Activated CD8-positive, alpha-beta memory T cell treated with anti-CD3 and anti-CD28 coated beads for 36 hours (primary cell): Measurements from ENCODE around the gene LENG8. TPM values are rescaled to one million over a fixed set of nuclear protein-coding genes. Genes with fewer than 3 reads are reported as not detected.

Source experiments
- CTCF ChIA-PET: fragments of 350-600 bp; sonication (Branson Sonifier 250); formaldehyde crosslinking; loops from one replicate; lab custom pipeline; 2021; ENCODE audit warnings: antibody characterized with exemption; lab: Charles Lee
- POLR2A ChIA-PET: fragments of 350-600 bp; sonication (Branson Sonifier 250); formaldehyde crosslinking; loops from one replicate; lab custom pipeline; 2021; ENCODE audit warnings: antibody characterized with exemption; lab: Charles Lee
- total RNA-seq, 2 experiments: library from RNA; stranded (reverse); gene quantifications; one replicate each; pipeline ENCODE4 v1.2.3, GENCODE V29; 2021

The LENG8 gene
- total RNA-seq, 2 experiments from 2014 or later, result 121 to 132 TPM

DNA sequence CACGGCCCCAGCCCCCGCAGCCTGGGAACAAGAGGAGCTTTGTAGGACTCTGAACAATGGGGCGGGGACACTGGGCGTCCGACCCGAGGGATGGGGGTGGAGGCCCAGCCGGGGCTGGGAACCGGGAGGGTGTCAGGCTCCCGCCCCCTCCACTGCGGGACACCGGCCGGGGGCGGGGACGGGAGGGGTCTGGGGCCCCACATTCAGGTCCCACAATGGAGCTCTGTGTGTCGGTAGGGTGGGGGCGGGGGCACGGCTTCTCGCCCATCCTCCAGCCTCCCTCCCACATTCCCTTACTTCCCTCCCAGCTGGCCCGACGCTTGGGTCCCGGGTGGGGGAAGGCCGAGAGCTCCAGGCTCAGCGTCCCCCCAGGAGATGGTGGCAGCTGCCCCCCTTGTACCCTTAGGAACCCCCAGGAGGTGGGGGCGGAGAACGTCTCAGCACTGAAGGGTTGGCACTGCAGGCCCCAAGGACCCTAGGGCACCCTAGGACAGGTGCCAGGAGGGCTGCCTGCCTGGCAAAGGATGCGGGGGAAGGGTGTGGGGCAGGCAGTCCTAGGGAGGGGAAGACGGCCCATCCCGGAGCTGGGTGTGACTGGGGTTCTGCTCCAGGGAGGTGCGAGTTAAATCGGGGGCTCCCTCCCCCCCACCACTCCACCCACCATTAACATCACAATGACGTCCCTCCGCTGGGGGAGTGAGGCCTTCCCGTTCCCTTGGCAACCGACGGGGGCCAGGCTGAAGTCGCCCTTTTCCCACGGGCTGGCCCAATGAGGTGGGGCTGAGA is 28.4 kb upstream of the LENG8 start:
- ChIA-PET POLR2A (no interaction called here), CTCF (no interaction called here)

DNA sequence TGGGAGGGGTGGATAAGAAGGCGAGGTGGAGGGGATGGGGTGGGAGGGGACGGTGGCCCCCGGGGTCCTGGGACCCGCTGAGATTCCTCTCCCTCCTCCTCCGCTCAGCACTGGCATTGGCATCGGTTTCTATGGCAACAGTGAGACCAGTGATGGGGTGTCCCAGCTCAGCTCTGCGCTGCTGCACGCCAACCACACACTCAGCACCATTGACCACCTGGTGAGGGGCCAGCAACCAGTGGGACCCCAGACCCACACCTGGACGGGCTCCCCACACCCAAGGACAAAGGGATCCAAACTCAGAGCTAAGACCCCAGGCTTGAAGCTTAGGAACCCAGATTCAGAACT is 27.9 kb upstream of the LENG8 start:
- ChIA-PET CTCF (interaction anchor here (1.3 kb wide), 1 partner anchor 12 kb away, joined by 3 read pairs; no protein-coding TSS in a partner anchor), POLR2A (no interaction called here)

DNA sequence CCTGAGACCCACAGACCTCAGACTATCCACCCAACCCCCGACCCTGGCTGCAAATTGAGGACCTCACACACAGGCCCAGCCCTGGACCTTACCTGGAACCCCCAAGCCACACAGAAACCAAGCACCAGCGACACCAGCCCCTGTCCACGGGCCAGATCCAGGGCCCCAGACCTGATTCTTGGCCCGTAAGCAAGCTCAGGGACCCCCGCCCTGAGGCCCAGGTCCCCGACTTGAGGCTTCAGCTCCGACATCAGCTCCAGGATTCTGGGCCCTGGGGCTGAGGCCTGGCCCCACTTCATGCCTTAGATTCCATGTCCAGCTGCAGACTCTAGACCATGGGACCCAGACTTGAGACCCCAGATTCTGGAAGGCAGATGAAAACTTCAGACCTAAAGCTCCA is 27.5 kb upstream of the LENG8 start:
- CTCF ChIA-PET, result interaction anchor here (1.3 kb wide), 1 partner anchor 11 kb away, joined by 3 read pairs; no protein-coding TSS in a partner anchor
- POLR2A ChIA-PET, result no interaction called here

DNA sequence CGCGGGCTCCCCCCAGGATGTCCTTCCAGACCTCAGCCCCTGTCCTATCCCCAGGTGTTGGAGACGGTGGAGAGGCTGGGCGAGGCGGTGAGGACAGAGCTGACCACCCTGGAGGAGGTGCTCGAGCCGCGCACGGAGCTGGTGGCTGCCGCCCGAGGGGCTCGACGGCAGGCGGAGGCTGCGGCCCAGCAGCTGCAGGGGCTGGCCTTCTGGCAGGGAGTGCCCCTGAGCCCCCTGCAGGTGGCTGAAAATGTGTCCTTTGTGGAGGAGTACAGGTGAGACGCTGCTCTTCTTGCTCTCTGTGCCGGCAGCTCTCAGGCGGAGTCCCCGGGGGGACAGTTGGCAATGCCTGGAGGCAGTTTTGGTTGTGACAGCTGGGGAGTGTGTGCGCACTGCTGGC is 26.9 kb upstream of the LENG8 start:
- ChIA-PET CTCF (interaction anchor here (0.7 to 1.3 kb wide), 2 partner anchors 11 to 12 kb away, joined by 3 read pairs; no protein-coding TSS in a partner anchor), POLR2A (no interaction called here)

DNA sequence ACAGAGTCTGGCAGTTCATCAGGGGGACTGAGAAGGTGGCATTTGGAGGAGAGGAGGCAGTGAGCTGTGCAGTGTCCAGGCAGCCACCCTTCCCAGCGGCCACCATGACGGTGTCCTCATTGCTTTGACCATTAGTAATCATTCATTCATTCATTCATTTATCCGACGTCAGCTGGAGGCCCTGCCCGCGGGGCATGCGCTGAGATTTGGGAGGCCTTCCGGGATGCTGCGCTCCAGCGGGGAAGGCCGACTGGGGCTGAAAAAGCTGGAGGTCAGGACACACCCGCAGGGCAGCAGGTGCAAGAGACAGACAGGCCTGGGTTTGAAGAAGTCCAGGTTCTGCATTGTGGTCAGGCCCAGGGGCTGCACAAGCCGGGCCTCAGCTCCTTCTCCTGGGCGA is 24.8 kb upstream of the LENG8 start:
- CTCF ChIA-PET, result interaction anchor here (1.0 to 2.1 kb wide), 2 partner anchors 14 to 16 kb away, joined by 3 to 5 read pairs; no protein-coding TSS in a partner anchor
- POLR2A ChIA-PET, result no interaction called here

DNA sequence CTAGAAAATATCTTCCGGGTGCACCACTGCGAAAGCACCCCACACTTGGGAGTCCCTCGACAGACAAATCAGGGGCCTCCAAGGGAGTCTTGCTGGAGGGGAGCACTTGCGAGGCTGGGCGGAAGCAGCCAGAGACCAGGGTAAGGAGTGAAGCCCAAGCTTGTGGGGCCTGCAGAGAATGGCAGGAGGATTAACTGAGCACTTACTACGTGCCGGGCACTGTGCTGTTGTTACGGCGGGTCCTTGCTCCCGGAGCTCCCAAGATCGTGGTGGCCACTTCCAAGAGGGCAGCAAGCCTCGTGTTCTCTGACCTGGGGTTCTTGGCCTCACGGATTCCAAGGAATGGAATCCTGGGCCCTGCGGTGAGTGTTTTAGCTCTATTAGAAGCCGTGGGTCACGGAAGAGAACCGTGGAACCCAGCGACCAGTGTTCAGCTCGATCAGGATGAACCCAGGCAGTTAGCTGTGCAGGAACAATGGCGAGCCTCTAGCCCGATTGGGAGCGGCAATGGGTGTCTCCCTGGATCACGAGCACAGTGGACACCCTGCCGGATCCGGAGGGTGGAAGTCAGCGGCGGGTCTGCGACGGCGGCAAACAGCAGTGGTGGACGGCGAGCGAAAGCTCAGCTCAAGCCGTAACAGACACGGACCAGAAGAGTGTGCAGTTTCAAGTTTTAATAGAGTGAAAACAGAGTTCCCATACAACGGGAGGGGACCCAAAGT is 24.2 kb upstream of the LENG8 start:
- CTCF ChIA-PET, result interaction anchor here (2.1 kb wide), 1 partner anchor 14 kb away, joined by 5 read pairs; no protein-coding TSS in a partner anchor
- POLR2A ChIA-PET, result no interaction called here

DNA sequence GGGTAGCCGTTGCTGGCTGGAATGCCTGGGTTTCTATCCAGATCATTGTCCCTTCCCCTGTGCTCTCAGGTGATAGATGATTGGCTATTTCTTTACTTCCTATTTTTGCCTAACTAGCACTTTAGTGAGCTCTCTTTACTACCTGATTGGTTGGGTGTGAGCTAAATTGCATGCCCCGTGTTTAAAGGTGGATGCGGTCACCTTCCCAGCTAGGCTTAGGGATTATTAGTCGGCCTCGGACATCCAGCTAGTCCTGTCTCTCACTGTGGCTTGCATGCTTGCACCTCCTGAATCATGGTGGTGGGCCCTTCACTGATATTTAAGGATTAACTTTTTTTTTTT is 23.6 kb upstream of the LENG8 start:
- POLR2A ChIA-PET, result no interaction called here
- CTCF ChIA-PET, result interaction anchor here (2.1 kb wide), 1 partner anchor 13 kb away, joined by 5 read pairs; no protein-coding TSS in a partner anchor

DNA sequence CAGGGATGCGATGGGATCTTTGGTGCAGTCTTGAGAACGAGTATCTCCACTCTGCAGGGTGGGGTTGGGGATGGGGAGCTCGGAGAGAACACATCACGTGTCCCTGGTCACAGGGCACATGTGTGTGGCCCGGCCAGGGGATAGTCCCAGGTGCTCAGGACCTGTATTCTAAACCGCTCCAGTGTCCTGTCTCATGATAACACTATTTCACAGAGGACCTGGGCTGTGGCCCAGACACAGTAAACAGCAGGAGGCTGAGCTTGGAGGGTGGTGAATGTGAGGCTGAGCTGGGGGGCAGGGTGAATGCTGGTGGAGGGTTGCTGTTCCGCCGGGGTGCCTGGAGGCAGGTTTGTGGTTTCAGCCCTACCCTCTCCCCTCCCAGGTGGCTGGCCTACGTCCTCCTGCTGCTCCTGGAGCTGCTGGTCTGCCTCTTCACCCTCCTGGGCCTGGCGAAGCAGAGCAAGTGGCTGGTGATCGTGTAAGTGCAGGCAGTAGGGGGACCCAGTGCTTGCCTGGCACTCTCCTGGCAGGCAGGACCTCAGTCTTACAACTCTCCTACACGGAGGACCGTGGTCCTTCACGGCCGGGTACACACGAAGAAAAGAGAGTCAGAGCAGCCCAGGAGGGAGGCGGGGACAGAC is 22.6 kb upstream of the LENG8 start:
- POLR2A ChIA-PET, result no interaction called here
- CTCF ChIA-PET, result no interaction called here

DNA sequence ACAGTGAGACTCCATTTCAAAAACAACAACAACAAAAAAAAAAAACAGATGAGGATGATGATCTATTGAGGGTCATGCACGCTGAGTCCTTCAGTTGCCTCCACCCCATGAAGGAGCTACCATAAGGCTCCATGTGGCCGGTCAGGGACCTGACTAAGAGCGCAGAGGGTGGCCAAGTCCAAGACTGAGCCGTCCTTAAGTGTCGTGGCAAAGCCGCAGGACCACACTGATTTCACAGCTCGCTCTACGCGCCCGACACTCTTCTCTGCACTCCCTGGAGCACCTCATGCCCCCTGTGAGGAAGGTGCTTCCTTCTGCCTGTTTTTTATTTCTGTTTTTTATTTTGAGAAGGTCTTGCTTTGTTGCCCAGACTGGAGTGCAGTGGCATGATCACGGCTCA is 21.4 kb upstream of the LENG8 start:
- POLR2A ChIA-PET, result interaction anchor here (0.6 to 1.1 kb wide), 2 partner anchors 11 to 12 kb away, joined by 3 to 5 read pairs; no protein-coding TSS in a partner anchor

DNA sequence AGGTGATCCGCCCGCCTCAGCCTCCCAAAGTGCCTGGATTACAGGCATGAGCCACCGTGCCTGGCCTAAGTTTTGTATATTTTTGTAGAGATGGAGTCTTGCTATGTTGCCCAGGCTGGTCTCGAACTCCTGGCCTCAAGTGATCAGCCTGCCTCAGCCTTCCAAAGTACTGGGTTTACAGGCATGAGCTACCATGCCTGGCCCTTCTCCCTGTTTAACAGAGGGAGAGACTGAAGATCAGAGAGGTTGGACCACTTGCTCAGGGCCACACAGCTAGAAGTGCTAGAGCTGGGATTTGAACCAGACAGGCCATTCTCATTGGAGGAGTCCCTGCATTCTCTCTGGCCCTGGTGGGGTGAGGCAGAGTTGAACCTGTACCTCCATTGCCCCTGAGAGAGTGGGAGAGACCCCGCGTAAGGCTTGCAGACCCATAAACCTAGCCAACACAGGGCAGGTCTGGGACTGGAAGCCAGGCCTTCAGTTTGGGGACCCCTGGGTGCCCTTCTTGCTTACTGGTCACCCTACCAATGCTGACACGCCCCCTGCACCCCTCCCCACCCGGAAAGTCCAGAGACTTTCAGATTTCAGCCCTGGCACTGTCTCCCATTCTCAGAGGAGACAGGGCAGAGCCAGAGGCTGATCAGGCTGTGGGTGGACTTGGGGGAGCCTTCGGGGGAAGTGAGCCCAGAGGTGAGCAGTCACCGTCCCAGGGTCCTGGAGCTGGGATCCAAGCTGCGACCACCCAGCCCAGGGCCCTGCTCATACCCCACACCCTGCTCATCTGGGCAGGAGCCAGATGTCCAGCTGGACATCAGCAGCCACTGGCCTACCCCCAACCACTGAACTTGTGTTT is 20.4 kb upstream of the LENG8 start:
- POLR2A ChIA-PET, result interaction anchor here (1.1 kb wide), 1 partner anchor 11 kb away, joined by 3 read pairs; no protein-coding TSS in a partner anchor
- CTCF ChIA-PET, result interaction anchor here (1.0 kb wide), 1 partner anchor 9 kb away, joined by 3 read pairs; no protein-coding TSS in a partner anchor

More for the DNA sequence above, 21.4 kb upstream of the LENG8 start:
- CTCF ChIA-PET, result no interaction called here

DNA sequence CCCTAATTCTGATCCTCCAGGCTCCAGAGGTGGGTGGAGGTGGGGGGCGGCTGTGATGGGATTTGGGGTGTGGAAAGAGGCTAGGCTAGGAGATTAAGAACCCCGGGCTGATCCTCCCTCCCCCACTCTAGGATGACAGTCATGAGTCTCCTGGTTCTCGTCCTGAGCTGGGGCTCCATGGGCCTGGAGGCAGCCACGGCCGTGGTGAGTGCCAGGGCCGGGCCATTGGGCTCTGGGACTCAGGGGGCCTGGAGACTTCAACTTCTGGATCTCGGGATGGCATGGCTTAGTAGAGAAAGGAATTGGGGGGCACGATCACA is 19.9 kb upstream of the LENG8 start:
- ChIA-PET POLR2A (no interaction called here), CTCF (interaction anchor here (1.0 kb wide), 1 partner anchor 9 kb away, joined by 3 read pairs; no protein-coding TSS in a partner anchor)

DNA sequence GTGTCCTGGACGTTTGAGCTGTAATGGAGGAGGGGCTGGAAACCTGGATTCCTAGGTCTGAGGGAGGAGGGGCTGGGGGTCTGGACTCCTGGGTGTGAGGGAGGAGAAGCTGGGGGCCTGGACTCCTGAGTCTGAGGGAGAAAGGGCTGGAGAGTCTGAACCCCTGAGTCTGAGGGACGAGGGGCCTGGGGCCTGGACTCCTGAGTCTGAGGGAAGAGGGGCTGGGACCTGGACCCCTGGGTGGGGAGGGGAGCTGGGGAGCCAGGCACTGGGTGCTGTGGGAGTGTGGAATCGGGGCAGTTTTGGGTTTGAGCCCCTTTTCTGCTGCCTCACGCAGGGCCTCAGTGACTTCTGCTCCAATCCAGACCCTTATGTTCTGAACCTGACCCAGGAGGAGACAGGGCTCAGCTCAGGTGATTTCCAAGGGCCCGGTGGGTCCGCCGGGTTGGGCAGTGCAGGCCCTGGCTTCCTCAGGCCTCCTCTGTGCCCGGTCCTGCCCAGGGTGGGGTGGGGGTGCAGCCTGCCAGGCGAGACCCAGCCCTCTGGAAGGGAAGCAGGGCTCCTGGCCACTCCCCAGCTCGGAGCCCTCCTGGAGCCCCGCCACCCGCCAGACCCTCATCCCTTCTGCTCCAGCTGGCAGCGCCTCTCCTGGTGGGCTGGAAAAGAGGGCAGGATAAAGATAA is 19.3 kb upstream of the LENG8 start:
- POLR2A ChIA-PET, result no interaction called here
- CTCF ChIA-PET, result no interaction called here

DNA sequence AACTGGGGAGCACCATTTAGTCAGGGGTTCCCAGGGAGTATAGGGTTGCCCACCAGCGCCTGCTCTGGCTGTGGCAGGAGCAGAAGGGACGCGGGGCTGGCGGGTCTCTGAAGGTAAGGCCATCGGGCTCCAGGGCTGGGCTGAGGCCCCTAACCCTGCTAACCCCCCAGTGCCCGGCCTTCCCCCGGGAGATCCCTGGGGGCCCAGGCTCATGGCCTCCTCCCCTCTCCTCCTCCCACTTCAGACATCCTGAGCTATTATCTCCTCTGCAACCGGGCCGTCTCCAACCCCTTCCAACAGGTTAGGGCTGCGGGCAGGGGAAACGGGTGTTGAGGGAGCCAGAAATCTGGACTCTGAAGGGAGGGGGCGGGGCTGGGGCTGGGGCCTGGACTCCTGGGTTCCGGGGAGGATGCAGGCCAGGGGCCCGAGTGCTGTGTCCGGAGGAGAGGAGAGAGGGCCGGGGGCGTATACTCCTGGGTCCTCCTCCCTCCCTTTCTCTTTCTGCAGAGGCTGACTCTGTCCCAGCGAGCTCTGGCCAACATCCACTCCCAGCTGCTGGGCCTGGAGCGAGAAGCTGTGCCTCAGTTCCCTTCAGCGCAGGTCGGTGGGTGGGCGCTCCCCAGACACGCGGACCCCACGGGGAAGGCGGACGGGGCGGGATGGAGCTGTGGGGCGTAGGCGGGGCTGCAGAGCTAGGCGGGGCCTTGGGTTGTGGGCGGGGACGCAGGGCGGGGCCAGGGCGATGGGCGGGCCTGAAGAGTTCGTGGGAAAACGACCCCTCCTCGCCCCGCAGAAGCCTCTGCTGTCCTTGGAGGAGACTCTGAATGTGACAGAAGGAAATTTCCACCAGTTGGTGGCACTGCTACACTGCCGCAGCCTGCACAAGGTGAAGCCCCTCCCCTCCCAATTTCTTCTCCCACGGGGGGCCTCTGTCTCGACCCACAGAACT is 18.4 kb upstream of the LENG8 start:
- ChIA-PET POLR2A (no interaction called here), CTCF (no interaction called here)

DNA sequence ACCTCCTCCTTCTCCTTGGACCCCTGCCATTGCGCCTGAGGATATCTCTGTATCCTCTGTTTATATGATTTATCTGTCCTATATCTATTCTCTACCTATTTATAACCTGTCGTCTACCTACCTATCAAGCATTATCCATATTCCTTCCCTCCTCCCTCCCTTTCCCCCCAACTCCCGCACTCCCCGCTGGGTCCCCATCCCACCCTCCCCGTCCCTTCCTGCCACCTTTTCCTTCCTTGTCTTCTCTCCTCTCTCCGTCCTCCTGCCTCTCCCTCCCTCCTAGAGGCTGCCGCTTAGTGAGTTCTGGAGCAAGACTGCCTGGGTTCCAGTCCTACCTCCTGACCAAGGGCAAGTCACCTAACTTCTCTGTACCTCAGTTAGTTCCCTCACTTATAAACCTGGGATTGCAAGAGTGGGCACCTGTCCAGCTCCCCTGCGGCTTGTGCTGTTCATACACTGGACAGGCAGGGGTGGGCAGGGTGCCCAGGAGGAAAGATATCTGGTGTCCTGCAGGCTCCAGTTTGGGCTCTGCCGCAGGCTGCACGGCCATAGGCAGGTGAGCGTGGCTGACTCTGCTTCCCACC is 17.7 kb upstream of the LENG8 start:
- POLR2A ChIA-PET, result no interaction called here

DNA sequence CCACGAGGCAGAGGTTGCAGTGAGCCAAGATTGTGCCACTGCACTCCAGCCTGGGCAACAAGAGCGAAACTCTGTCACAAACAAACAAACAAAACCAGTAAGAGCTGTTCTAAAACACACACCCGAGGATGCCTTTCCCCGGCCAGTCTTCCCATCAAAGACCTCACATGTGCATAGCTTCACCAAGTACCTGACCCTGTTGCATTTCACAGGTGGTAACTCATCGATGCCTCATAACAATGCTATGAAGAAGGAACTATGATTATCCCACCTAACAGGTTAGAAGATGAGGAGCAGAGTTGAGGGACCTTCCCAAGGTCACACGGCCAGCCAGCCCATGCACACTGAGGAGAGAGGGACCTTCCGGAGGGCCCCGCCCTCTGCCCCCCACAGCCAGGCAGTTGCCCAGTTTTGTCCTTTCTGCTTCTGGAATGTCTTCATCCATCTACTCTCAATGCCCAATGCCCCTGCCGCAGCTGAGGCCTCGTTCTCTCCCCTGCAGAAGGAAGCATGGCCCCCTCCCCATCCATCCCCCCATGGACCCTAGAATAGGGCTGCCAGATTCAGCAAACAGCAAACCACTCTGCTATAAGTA is 16.8 kb upstream of the LENG8 start:
- ChIA-PET POLR2A (interaction anchor here (0.9 kb wide), 1 partner anchor 17 kb away, joined by 4 read pairs; the partner anchor contains the start of gene LENG8), CTCF (interaction anchor here (0.6 to 1.2 kb wide), 2 partner anchors 10 to 111 kb away, joined by 3 to 5 read pairs; no protein-coding TSS in a partner anchor)

More for the DNA sequence above, 17.7 kb upstream of the LENG8 start:
- CTCF ChIA-PET, result interaction anchor here (0.6 kb wide), 1 partner anchor 110 kb away, joined by 5 read pairs; no protein-coding TSS in a partner anchor

DNA sequence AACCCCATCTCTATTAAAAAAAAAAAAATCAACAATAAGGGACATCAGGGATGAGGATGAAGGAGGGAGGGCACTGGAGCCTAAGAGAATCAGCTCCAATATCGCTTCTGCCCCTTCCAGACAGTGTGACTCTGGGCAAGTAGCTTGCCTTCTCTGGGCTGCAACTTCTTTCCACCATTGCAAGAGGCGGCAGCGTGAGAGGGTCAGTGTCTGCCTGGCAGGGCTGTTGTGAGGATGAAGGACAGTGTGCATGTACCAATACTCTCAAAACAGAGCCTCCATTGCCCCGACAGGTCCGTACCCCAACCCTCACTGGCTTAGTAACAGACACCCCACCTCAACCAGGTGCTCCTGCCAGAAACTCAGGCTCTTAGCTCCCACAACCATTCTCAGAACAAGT is 15.3 kb upstream of the LENG8 start:
- CTCF ChIA-PET, result interaction anchor here (0.6 to 0.8 kb wide), 3 partner anchors 11 to 46 kb away, joined by 3 to 5 read pairs (median 4); no protein-coding TSS in a partner anchor
- POLR2A ChIA-PET, result interaction anchor here (1.3 kb wide), 1 partner anchor 18 kb away, joined by 4 read pairs; no protein-coding TSS in a partner anchor
